ENCODE measurements around the gene CPLX3. TPM values are rescaled to one million over a fixed set of nuclear protein-coding genes. Genes with fewer than 3 reads are reported as not detected.

The CPLX3 gene
- total and polyA plus RNA-seq, 2 of the 8 experiments (the other 6 are each of a cell fraction or from before 2014, with no cell fraction given) = 0.17 TPM; not detected in 1

GRCh38 chr15:74799856-74800558, 26.4 kb upstream of the CPLX3 start (continued):
- TF ChIP-seq CTCF (IDR thresholded peaks at IDR 0.05; ENCODE audit: control extremely low read depth in 1 of 3, insufficient read depth in 1 of 3, low read depth in 1 of 3, low read length in 3 of 3) (peak; percentile 96 to 99 (median 99)), KDM5A (IDR thresholded peaks at IDR 0.05; ENCODE audit: low read length) (no peak), POU5F1 (IDR thresholded peaks at IDR 0.05; ENCODE audit: low read depth, low read length) (no peak), SP2 (IDR thresholded peaks at IDR 0.05; ENCODE audit: low read length) (no peak), KDM1A (IDR thresholded peaks at IDR 0.05; ENCODE audit: borderline replicate concordance, low read length) (no peak), BCL11A (IDR thresholded peaks at IDR 0.05; ENCODE audit: low read depth in 2 of 2, low read length in 2 of 2) (no peak), CBX5 (IDR thresholded peaks at IDR 0.05; ENCODE audit: low read depth, low read length) (no peak), ASH2L (IDR thresholded peaks at IDR 0.05; ENCODE audit: low read length) (no peak)

All from H1 (cell line).